Superior temporal gyrus (tissue), 1 donor: Measurements from ENCODE around the gene RPRD1B.
A peak's percentile ranks its signal among the peaks of the same experiment; 100 is the strongest.

Experiments
- DNase-seq: peaks from one replicate; pipeline ENCODE4 v3.0.0-alpha.2; 2016; ENCODE audit errors: extremely low spot score

RPRD1B gene

DNA sequence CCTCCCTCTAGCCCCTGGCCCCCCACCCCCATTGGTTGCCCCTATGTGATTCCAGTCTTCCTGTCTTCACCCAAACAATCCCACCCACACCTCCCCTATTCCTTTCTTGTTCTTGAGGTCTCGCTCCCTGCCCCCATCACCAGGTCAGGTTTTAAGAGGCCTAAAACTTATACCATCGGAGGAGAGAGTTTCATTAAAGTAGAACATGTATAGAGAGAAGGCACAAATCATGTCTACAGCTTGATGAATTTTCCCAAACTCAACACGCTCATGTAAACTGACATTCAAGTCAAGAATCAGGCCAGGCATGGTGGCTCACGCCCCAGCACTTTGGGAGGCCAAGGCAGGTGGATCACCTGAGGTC, 87.1 kb downstream of the RPRD1B start:
- no peak for DNase-seq

DNA sequence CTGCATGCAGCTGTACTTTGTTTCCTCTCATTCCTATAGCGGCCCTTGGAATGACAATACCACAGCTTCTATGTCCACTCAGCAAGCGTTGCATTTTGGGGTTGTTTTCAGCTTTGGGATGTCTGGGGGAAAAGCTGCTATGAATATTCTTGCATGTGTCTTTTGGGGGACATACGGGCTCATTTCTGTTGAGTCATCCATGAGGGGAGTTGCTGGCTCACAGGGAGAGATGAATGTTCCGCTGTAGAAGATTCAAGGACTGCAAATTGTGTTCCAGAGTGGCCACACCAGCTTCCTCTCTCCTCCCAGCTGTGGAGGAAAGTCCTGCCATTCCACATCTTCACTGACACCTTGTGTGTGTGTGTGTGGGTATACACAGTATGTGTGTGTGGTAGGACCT, 88.2 kb downstream of the RPRD1B start:
- no peak for DNase-seq

DNA sequence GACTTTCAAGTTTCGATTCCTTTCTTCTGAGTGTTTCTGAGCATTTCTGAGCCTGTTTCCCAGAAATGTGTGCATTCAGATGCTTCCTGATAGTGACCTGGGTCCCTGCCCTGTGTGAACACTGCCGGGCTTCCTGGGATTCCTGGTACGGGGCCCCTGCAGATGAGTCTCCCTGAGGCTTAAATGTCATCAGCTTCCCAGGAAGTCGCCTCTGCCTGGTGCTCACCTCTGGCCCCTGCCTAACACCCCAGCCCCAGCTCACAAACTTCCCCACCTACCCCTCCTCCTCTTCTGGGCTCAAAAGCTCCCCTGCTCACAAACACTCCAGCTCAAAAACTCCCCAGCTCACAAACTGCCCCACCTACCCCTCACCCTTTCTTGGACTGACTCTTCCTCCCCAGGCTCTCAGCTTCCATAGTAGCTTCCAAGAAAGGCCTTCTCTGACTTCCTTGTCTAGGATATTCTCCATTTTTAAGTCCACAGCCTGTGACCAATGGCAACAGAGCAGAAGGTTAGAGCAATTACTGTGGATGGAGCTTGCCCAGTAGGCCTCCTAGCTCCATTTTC, 89.6 kb downstream of the RPRD1B start:
- DNase-seq, result no peak

DNA sequence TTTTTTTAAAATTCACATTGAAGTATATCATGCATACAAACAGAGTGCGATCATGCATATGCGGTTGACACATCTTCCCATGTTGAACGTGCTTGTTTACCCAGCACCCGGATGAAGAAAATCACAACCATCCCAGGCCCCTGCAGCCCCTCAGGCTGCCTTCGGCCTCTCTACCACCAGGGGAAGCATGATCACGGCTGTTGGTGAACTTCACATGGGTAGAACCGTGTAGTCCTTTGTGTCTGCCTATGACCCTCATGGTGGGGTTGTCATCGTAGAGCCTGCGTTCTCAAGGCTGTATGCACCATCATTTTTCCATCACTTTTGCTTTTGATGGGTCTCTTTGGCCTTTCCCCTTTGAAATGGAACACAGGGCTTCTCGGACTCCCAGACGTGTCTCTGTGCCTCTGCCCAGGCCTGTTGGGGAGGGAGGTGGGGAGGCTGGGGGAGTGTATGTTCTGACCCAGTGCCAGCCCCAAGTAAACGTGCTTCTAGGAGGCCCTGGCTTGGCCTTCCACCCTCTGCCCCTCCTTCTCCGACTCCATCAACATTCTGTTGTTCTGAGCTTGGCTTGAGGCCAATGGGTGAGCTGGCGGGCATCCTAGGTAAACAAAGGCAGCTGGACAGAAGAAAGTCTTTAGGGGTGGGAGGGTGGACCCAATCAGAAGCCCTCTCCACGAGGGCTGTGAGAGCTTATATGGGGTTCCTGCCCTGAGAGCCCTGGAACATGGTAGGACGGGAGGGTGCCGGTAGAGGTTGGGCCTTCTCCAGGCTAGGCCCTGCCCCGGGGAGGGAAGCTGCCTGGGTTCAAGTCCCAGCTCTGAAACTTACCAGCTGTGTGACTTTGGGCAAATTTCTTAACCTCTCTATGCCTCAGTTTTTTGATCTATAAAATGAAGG, 91.9 kb downstream of the RPRD1B start:
- no peak for DNase-seq

DNA sequence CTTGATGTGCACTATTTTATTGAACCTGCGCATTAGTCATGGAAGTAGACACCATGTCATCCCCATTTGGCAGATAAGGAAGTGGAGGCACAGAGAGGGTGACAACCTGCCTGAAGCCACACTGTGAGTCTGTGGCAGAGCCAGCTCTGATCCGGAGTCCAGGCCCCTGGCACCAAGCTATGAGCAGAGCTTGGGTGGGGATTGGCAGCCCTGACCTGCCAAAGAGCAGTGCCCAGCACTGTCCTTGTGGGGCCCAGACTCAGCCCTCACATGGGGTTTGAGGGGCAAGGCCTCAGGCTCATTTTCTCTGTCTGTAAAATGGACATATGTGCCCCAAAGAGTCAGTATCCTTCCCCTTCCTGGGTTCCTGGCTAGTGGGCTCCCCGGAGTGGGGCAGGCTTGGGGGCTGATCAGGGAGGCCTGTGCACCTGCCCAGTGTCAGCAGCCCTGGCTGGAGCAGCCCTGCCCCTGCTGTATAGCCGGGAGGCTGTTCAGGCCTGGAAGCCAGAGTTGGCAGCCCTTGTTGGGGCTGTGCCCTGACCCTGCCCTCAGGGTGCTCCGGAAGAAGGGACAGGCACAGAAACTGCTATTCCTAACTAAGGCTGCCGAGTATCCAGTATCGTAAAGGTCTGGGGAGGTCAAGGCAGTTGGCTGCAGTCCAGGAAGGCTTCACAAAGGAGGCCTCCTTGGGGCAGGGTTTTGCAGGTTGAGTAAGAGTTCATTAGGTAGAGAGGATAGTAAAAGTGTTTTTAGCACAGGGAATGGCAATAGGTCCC, 92.8 kb downstream of the RPRD1B start:
- DNase-seq, result no peak

DNA sequence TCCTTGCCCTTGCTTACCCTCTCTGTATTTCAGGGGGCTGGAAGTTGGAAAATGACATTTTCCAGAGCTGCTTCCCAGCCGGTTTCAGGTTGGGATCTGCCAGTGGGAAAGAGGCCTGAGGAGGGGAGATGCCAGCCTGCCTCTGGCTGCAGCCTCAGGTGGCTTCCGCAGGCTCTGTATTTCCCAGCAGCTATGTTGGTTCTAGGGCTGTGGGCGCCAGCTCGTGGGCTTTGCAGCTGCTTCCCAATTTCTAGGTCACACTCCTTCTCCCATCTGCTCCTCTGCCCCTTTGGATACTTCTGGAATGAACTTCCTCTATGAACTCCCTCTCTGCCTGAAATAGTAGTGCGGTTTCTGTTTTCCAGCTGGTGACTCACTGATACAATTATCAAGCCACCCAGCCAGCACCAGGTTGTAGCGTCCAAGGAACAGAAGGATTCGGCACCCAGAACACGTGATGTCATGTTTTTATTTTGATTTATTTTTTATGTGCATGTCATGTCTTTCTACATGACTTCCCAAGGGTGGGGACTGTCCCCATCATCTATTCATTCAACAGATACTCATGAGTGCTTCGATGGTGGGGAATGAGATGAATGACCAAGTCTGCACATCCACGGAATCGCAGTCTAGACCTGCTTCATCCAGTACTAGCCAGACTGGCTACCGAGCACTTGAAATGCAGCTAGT, 93.5 kb downstream of the RPRD1B start:
- DNase-seq, result peak; percentile 22

DNA sequence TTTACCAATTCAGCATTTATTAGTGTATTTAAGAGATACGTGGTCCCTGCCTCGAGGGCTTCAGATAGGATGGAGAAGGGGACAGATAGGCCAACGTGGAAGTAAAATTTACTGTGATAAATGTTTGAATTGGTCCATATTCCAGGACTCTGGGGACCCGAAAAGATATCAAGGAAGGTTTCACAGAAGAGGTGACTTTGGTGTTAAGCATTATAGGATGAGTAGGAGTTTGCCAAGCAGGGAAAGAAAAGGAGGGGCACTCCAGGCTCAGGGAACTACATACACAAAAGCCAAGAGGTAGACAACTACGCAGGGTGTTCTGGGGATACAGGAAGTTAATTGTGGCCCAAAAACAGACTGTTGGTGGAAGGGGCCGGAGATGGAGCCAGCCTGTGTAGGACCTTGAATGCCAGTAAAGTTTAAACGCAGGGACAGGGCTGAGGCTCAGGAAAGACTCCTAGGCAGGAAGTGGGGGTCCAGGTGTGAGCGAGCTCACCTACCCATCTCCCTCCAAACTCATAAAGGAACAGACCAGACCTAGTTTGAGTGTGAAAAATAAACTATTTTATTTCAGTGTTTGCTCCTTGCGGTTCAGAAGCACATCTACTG, 94.5 kb downstream of the RPRD1B start:
- no peak for DNase-seq

DNA sequence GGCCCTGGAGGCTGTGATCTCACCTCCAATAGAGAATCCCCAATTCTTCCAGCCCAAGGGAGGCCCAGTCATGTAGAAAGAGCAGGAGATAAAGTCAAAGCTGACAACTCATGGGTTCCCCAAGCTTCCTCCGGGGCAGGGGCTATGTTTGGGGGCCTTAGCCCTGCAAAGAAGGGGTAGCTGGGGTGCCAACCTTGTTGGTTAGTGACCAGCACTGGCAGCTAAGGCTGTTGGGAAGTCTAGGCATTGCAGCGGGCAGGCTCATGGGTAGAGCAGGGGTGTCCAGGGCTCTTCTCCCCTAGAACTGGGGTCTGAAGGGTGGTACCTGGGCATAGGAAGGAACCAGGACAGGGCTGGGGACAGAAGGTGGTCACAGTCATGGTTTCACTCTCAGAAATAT, 95.1 kb downstream of the RPRD1B start:
- no peak for DNase-seq

DNA sequence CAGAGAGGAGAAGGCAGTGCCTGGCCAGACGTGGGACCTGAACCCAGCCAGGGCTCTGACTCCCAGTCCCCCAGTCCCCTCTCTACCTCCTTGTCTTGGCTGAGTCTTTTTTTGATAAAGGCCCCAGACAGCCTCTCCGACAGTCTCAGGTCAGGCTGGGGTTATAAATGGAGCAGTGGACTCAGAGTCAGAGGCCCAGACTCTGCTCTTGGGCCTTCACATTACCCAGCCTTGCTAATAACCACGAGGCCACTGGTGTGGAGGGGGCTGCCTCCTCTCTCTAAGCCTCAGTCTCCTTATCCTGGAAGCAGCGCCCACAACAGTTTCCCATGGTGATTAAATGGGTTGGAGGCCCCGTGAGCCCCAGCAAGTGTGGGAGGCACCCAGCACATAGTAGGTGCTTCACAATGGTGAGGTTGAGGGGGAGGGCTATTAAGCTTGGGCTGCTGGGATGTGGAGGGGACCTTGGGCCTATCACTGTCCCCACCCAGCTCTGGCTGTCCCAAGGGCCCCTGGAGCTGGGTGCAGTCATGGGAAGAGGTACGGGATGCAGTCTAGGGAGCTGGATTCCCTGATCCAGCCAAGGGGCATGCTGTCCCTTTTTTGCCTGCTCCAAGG, 95.8 kb downstream of the RPRD1B start:
- no peak for DNase-seq

DNA sequence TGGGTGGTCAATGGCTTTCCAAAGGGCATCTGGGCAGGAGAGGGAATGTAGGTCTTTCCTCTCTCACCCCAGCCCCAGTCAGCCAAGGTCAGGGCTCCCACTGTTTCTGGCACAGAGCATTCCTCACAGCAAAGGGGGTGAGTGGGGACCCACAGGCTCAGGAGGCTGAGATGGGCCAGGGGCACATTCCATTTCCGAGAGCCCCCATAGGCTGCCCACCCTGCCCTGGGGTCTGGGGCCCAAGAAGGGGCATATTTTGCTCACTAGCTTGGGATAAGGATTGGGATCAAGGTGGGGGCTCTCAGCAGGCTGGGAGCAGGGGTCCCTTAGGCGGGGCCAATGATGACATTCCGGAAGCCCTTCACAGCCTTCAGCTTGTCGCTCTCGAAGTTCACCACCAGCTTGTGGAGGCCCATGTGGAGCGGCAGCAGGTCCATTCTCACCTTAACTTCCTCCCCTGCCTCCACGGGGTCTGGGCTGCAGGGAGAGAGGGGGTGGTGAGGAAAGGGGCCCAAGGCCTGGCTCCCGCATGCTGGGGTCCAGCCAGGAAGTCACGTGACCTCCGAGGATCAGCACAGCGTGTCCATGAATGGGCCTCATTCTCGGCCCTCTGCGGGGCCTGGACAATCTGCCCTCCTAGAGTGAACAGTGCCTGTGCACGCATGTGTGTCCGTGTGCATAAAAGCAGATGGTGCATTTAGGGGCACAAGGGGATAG, 96.5 kb downstream of the RPRD1B start:
- no peak for DNase-seq

DNA sequence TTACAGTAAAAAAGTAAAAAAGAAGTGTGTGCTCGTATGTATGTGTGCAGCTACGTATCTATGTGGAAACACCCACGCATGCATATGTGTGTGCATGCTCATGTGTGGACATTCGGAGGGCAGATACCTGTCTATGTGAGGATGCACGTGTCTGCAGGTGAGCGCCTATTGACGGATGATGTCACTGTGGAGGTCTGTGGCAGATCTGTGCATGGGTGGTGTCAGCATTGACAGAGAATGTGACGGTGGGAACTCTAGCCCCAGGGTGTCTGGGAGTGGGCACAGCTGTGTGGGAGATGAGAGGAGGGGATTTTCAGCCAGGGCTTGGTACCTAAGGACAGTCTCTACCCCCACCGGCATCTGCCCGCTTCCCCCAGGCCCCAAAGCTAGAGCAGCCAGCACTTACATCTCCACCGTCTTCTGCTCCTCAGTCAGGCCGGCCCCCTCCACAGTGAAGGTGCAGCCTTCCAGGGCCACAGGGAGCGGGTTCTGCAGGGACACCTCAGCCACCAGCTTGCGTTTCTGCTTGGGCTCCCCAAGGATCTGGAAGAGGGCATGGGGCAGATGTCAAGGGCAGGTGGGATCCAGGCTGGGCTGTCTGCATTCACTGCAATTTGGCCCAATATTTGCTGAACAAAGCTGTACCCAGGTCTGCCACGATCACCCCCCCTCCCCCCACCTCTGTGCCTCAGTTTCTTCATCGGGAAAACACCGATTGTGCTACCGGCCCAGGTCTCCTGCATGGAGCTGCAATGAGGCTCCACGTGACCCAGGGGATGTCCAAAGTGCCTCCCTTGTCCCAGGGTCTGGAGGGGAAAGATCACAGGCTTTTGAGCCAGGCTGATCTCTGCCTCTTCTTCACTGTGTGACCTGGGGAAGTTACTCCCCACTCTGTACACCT, 97.4 kb downstream of the RPRD1B start:
- DNase-seq, result no peak

DNA sequence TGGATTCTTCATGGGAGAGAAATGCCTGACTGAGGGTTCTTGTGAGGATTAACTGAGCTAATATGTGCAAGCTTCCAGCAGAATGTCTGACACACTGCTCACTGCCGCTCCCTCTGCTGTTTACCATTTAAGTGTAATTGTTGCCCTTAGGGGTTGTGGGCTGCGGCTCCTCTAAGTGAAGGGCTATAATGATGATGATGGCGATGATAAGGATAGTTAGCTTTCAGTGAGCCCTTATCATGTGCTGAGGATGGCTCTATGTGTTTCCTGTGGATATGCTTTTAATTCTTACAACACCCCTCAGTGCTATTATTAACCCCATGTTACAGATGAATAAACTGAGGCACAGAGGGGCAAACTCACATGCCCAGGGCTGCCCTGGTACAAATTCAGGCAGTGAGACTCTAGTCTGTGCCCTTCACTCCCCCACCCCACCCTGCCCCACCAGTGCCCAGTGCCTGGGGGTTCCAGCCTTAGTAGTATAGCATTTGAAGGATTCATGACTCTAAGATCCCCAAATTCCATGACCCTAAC, 98.1 kb downstream of the RPRD1B start:
- DNase-seq, result no peak

DNA sequence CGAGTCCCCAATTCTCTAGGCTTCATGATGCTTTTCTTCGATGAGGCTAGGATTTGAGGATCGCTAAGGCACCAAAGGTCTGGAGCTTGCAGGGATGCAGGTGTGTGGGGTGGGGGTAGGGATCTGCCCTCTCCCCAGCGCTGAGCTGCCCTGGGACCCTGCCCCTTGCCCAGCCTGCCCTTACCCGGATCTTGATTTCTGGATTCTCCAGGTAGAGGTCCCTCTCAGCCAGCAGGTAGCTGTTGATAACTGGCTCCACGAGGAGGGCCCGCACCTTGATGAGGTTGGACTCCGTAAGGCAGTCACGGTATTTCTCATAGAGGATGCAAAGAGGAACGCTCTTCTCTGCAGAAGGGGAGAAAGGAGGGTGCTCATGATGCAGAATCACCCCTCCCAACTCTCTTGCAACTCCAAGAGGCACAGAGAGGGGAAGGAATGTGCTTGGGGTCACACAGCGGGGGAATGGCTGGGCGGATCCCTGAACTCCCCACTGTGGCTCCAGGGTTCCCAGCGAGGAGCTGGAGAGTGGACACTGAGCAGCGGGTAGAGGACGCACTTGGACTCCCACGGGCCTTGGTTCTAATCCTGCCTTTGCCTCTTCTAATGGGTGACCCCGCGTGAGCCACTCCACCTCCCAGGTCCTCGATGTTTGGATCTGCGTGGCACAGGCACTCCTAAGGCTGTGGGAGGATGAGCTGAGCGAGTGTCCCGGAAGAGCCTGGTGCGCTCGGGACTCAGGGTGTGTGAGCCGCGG, 98.8 kb downstream of the RPRD1B start:
- no peak for DNase-seq

DNA sequence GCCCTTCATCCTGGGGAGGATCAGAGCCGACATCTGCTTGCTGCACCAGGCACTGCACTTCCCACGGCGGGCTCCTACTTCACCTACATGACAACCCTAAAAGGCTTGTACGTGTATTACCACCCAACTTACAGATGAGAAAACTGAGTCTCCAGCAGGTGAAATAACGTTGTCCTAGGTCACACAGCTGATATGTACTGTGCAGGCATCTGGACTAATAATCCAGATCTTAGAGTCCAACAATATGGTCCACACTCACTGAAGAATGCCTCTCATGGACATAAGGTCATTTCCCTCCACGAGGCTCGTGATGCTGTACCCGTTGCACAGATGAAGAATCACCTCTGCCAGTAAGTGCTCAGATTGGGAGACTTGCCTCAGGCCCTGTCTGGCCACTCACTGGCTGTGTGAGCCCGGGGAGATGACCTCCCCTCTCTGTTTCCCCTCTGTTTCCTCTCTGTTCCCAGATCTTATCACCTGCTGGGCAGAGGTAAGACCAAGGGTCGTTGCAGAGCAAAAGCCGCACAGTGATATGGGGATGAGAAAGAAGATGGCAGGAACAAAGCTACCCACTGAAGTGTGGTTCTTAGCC, 99.5 kb downstream of the RPRD1B start:
- no peak for DNase-seq

DNA sequence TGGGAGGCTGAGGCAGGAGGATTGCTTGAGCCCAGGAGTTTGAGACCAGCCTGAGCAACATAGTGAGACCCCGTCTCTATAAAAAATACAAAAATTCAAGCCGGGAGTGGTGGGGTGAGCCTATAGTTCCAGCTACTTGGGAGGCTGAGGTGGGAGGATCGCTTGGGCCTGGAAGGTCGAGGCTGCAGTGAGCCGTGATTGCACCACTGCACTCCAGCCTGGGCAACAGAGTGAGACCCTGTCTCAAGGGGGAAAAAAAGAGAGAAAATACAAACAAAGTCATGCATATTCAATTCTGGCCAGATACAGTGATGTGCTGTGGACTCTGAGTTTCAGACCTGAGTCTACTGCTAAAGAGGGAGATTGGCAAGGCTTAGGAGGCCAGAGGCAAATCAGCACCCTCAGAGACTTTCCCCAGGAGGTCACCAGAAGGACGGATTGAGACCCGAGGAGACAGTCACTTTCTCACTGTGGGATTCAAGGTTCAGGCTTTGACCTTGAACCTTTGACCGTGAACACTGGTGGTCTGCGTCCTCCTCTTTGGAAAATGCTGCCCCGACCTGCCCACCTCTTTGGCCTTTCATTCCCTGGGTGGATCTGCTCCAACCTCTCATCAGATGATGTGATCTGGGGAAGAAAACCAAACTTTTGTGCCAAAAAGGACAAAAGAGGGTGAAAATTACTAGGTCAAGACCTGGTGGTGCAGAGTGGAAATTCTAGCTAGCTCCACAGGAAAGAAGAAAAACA, 100.3 kb downstream of the RPRD1B start:
- DNase-seq, result no peak

DNA sequence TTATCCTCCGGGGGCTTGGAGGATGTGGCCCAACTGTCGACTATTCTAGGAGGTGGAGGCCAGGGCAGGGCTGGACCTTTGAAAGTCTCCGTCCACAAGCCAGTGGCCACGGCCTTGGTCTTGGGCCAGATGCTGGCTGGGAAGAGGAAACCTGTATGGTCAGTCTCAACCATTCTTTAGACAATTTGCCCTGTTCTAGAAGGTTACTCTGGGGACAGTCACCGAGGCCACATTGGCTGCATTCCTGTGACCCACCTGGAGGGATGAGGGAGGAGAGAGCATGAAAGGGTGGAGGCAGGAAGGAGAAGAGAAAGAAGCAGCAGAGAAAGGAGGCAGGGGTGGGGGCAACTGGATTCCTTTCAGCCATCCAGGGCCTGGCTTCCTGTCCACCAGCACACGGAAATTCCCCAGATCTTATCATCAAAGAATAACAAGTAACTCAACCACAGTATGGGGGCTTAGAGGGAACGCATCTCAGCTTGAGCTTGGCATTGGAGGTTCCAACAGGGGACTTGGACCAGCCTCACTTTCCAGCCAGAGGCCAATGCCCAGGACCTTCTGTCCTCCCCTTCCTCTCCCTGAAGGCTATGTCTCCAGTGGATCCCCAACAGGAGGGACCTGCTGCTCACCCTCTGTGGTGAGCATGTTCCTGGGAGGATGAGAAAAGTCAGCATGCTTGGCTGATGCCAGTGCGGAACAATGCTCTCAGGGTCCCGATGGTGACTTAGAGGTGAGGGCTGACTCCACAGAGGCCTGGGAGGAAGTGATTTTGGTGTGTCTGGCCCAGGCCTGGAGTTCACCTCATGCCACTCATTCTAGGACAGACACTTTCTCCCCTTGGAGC, 101.1 kb downstream of the RPRD1B start:
- no peak for DNase-seq

DNA sequence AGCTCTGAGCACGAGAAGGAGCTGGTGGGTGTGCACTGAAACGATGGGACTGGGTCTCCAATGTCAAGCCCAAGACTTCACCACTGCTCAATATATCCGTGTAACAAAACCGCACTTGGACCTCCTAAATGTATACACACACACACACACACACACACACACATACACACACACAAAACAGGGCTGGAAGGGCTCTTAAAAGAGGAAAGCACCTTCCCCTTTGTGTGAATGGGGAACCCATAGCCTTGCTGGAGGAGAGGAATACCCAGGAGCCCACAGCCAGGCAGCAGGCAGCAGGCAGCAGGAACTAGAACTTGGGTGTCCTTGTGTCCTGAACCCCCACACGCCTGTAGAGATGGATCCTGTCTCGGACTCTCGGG, 101.7 kb downstream of the RPRD1B start:
- no peak for DNase-seq
